ENCODE data around the gene ADGRD1. TPM values are rescaled to one million over a fixed set of nuclear protein-coding genes. Genes with fewer than 3 reads are reported as not detected.

The ADGRD1 gene
- total RNA-seq, 1 donor from 2014 or later, result 99.5 TPM

DNA sequence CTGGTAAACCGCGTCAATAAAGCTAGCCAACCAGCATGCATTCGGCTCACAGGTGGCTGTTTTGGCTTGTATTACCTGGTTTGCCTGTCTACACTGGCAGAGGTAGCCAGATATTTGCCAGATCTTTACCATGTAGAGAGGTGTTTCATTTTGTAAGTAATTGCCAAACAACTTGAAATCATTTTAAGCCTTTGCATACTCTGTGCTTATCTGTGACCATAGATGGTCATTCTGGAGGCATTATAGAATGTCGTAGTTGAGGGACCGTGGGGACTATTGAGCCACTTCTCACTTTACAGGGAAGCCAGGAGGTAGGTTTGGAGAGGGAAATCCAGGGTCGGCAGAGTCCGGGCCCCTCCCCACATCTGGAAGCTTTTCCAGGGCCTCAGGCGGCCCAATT lies 5.9 kb downstream of the ADGRD1 start:
- H3K27me3 ChIP-seq (ENCODE audit: low read depth), result no peaks in the 10 kb centered on the region
- no peak for DNase-seq
- intact Hi-C loops (cut with micrococcal nuclease), result no loop called here
- peak overlapping the region; percentile 7 for H3K4me3 ChIP-seq
- TF ChIP-seq, protein P1, sequence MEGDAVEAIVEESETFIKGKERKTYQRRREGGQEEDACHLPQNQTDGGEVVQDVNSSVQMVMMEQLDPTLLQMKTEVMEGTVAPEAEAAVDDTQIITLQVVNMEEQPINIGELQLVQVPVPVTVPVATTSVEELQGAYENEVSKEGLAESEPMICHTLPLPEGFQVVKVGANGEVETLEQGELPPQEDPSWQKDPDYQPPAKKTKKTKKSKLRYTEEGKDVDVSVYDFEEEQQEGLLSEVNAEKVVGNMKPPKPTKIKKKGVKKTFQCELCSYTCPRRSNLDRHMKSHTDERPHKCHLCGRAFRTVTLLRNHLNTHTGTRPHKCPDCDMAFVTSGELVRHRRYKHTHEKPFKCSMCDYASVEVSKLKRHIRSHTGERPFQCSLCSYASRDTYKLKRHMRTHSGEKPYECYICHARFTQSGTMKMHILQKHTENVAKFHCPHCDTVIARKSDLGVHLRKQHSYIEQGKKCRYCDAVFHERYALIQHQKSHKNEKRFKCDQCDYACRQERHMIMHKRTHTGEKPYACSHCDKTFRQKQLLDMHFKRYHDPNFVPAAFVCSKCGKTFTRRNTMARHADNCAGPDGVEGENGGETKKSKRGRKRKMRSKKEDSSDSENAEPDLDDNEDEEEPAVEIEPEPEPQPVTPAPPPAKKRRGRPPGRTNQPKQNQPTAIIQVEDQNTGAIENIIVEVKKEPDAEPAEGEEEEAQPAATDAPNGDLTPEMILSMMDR (IDR thresholded peaks at IDR 0.05; ENCODE audit: borderline replicate concordance), result no peak
- peaks cover 7% of the 10 kb centered on the region for H3K36me3 ChIP-seq
- peaks cover 86% of the 10 kb centered on the region for H3K4me1 ChIP-seq
- no peaks in the 10 kb centered on the region for H3K9me3 ChIP-seq (replicated peaks)
- peak overlapping the region; percentile 84 for H3K27ac ChIP-seq (replicated peaks)

DNA sequence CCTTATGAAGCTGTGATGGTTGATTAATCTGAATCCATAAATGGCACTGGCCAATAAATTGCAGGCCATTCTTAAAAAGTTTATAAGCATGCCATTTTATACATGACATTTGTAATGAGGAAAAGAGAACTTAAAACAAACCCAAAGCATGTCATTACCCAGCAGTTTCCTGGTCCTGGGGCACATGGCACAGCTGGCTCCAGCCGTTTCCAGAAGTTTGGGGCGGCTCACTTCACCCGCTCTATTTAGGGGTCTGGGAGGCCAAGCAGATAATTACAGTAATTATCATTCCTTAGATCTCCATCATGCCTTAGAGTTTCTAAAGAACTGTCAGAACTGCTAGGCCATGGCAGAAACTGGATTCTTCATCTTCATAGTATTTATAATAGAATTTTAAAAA lies 6.4 kb downstream of the ADGRD1 start:
- TF ChIP-seq, protein P1 (IDR thresholded peaks at IDR 0.05; ENCODE audit: borderline replicate concordance), result no peak
- intact Hi-C loops (cut with micrococcal nuclease), result no loop called here
- peak overlapping the region; percentile 7 for H3K4me3 ChIP-seq
- DNase-seq, result no peak
- H3K36me3 ChIP-seq, result peaks cover 7% of the 10 kb centered on the region
- no peaks in the 10 kb centered on the region for H3K27me3 ChIP-seq (ENCODE audit: low read depth)
- H3K27ac ChIP-seq (replicated peaks), result peak overlapping the region; percentile 84
- H3K4me1 ChIP-seq, result peaks cover 82% of the 10 kb centered on the region
- no peaks in the 10 kb centered on the region for H3K9me3 ChIP-seq (replicated peaks)

DNA sequence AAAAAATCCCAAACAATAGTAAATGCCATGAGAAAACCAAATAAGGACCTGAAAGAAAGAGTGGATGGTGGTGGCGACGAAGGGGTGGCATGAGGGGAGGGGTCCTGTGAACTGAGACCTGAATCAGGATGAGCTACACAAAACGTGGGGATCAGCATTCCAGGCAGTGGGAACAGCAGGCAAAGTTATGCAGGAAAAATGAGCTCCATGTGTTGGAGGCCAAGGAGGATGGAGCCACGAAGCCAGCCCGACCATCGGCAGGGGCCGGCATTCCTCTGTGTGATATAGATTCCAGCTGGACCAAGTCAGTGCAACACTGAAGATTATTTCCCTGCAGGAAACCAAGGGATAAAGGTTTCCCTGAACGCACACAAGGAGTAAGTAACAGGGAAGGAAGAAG lies 7.1 kb downstream of the ADGRD1 start:
- no peaks in the 10 kb centered on the region for H3K27me3 ChIP-seq (ENCODE audit: low read depth)
- H3K4me1 ChIP-seq, result peaks cover 80% of the 10 kb centered on the region
- H3K36me3 ChIP-seq, result peaks cover 7% of the 10 kb centered on the region
- DNase-seq, result no peak
- peak overlapping the region; percentile 84 for H3K27ac ChIP-seq (replicated peaks)
- H3K9me3 ChIP-seq (replicated peaks), result no peaks in the 10 kb centered on the region
- peak overlapping the region; percentile 2 for H3K4me3 ChIP-seq
- intact Hi-C loops (cut with micrococcal nuclease), result no loop called here
- TF ChIP-seq, protein P1 (IDR thresholded peaks at IDR 0.05; ENCODE audit: borderline replicate concordance), result no peak

DNA sequence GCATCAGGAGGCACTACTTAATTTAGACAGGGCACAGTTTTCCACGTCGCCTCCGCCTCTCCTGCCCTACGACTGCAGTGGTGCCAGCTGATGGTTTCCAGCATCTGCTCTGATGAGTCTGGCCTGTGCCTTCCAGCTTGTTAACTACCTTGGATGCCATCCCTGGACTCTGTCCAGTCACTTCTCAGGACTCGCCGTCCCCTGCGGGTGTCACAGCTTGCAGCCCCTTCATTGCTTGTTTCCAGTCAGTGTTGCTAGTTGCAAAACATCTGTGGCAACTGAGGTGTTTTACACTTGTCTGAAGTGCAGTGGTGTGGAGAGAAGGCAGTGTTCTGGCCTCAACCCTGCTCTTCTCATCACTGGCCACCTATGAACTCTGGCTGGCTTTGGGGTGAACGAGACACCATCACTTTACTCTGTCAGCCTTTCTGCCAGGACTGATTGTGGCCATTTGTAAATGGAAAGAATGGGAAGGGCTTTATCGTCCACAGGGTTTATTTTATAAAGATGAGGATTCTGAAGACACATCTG lies 8.3 kb downstream of the ADGRD1 start:
- no peaks in the 10 kb centered on the region for H3K27me3 ChIP-seq (ENCODE audit: low read depth)
- peak overlapping the region; percentile 84 for H3K27ac ChIP-seq (replicated peaks)
- H3K4me3 ChIP-seq, result no peak overlapping the region
- intact Hi-C loops (cut with micrococcal nuclease), result no loop called here
- H3K36me3 ChIP-seq, result peaks cover 11% of the 10 kb centered on the region
- TF ChIP-seq, protein P1 (IDR thresholded peaks at IDR 0.05; ENCODE audit: borderline replicate concordance), result no peak
- DNase-seq, result peak; percentile 78
- no peaks in the 10 kb centered on the region for H3K9me3 ChIP-seq (replicated peaks)
- H3K4me1 ChIP-seq, result peaks cover 70% of the 10 kb centered on the region

DNA sequence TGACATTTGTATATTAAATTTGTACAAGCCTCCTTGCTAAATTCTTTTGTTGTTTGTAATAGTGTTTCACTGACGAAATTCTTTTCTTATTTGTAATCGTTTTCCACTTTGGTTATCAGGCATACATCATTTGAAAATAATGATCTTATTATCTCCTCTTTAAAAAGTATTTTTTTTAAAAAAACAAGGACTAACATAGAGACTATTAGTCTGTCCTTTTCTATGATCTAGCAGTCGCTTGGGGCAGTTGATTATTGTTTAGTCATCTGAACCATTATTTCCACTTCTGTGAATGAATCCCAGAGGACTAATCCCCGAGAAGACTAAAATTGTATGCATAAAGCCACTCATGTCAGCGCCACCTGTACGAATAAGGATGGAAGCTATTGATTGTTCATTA lies 11.5 kb downstream of the ADGRD1 start:
- no peaks in the 10 kb centered on the region for H3K27me3 ChIP-seq (ENCODE audit: low read depth)
- intact Hi-C loops (cut with micrococcal nuclease), result no loop called here
- no peak for DNase-seq
- TF ChIP-seq, protein P1 (IDR thresholded peaks at IDR 0.05; ENCODE audit: borderline replicate concordance), result no peak
- no peaks in the 10 kb centered on the region for H3K9me3 ChIP-seq (replicated peaks)
- H3K27ac ChIP-seq (replicated peaks), result no peak overlapping the region
- peaks cover 13% of the 10 kb centered on the region for H3K36me3 ChIP-seq
- H3K4me3 ChIP-seq, result no peak overlapping the region
- peaks cover 43% of the 10 kb centered on the region for H3K4me1 ChIP-seq

All from left ventricle myocardium inferior (tissue), 1 donor.